WTC11 (cell line): Measurements from ENCODE around the gene SLC7A6.
A peak's percentile ranks its signal among the peaks of the same experiment; 100 is the strongest.

Experiments used
- AFF4 ChIP-seq: sonication (generic); formaldehyde crosslinking; IDR thresholded peaks from 2 replicates; pipeline ENCODE4 v1.8.1; 2023; ENCODE audit warnings: mild to moderate bottlenecking, missing genetic modification reagents, borderline replicate concordance
- CTCF ChIP-seq: fragments of 200-600 bp; IDR thresholded peaks from 2 replicates; pipeline ENCODE4 v1.8.0; 2022; ENCODE audit warnings: antibody characterized with exemption
- ELF4 ChIP-seq: sonication (generic); formaldehyde crosslinking; IDR thresholded peaks from 2 replicates; pipeline ENCODE4 v1.8.1; 2022; ENCODE audit warnings: low read depth, mild to moderate bottlenecking, moderate library complexity, missing genetic modification reagents
- ETV6 ChIP-seq: sonication (generic); formaldehyde crosslinking; IDR thresholded peaks from 2 replicates; pipeline ENCODE4 v1.8.1; 2022; ENCODE audit warnings: mild to moderate bottlenecking, missing genetic modification reagents
- JUN ChIP-seq: sonication (generic); formaldehyde crosslinking; IDR thresholded peaks from 2 replicates; pipeline ENCODE4 v1.8.0; 2023; ENCODE audit warnings: mild to moderate bottlenecking, missing genetic modification reagents
- NR2C2 ChIP-seq: sonication (generic); formaldehyde crosslinking; IDR thresholded peaks from 2 replicates; pipeline ENCODE4 v1.8.0; 2022; ENCODE audit warnings: mild to moderate bottlenecking, missing genetic modification reagents
- PRDM15 ChIP-seq: sonication (generic); formaldehyde crosslinking; IDR thresholded peaks from 2 replicates; pipeline ENCODE4 v1.8.0; 2022; ENCODE audit warnings: missing genetic modification reagents
- RELA ChIP-seq: sonication (generic); formaldehyde crosslinking; IDR thresholded peaks from 2 replicates; pipeline ENCODE4 v1.8.1; 2022; ENCODE audit warnings: missing genetic modification reagents, mild to moderate bottlenecking, borderline replicate concordance
- ZNF138 ChIP-seq: sonication (generic); formaldehyde crosslinking; conservative IDR thresholded peaks from 2 replicates; pipeline ENCODE4 v1.8.1; 2022; ENCODE audit warnings: mild to moderate bottlenecking, moderate library complexity, missing genetic modification reagents
- TF ChIP-seq, protein P1 (sequence below): sonication (generic); formaldehyde crosslinking; IDR thresholded peaks from 2 replicates; pipeline ENCODE4 v1.8.0; 2022; ENCODE audit warnings: mild to moderate bottlenecking, missing genetic modification reagents
- TF ChIP-seq, protein P2 (sequence below): sonication (generic); formaldehyde crosslinking; IDR thresholded peaks from 2 replicates; pipeline ENCODE4 v1.8.0; 2022; ENCODE audit warnings: mild to moderate bottlenecking, missing genetic modification reagents
- TF ChIP-seq, protein P3 (sequence below): fragments of 250-450 bp; sonication (Bioruptor Pico); IDR thresholded peaks from 2 replicates; pipeline ENCODE4 v1.9.0; 2021; ENCODE audit warnings: mild to moderate bottlenecking

- TF ChIP-seq ZNF138 (CRISPR knock-in tag) (no peak), CTCF (peak; percentile 76), ETV6 (no peak), RELA (CRISPR knock-in tag) (no peak), PRDM15 (CRISPR knock-in tag) (no peak), ELF4 (CRISPR knock-in tag) (no peak), NR2C2 (CRISPR knock-in tag) (no peak), JUN (CRISPR knock-in tag) (no peak), AFF4 (CRISPR knock-in tag) (no peak)
- TF ChIP-seq, protein P1, sequence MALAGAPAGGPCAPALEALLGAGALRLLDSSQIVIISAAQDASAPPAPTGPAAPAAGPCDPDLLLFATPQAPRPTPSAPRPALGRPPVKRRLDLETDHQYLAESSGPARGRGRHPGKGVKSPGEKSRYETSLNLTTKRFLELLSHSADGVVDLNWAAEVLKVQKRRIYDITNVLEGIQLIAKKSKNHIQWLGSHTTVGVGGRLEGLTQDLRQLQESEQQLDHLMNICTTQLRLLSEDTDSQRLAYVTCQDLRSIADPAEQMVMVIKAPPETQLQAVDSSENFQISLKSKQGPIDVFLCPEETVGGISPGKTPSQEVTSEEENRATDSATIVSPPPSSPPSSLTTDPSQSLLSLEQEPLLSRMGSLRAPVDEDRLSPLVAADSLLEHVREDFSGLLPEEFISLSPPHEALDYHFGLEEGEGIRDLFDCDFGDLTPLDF (CRISPR knock-in tag): no peak
- TF ChIP-seq, protein P2, sequence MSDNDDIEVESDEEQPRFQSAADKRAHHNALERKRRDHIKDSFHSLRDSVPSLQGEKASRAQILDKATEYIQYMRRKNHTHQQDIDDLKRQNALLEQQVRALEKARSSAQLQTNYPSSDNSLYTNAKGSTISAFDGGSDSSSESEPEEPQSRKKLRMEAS (CRISPR knock-in tag): no peak
- TF ChIP-seq, protein P3, sequence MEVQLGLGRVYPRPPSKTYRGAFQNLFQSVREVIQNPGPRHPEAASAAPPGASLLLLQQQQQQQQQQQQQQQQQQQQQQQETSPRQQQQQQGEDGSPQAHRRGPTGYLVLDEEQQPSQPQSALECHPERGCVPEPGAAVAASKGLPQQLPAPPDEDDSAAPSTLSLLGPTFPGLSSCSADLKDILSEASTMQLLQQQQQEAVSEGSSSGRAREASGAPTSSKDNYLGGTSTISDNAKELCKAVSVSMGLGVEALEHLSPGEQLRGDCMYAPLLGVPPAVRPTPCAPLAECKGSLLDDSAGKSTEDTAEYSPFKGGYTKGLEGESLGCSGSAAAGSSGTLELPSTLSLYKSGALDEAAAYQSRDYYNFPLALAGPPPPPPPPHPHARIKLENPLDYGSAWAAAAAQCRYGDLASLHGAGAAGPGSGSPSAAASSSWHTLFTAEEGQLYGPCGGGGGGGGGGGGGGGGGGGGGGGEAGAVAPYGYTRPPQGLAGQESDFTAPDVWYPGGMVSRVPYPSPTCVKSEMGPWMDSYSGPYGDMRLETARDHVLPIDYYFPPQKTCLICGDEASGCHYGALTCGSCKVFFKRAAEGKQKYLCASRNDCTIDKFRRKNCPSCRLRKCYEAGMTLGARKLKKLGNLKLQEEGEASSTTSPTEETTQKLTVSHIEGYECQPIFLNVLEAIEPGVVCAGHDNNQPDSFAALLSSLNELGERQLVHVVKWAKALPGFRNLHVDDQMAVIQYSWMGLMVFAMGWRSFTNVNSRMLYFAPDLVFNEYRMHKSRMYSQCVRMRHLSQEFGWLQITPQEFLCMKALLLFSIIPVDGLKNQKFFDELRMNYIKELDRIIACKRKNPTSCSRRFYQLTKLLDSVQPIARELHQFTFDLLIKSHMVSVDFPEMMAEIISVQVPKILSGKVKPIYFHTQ (CRISPR knock-in tag): no peak
These were observed 34.7 kb upstream of the SLC7A6 start for GRCh38 chr16:68229431-68230175.
